WTC11 (cell line): ENCODE data around the gene CS. TPM values are rescaled to one million over a fixed set of nuclear protein-coding genes. Genes with fewer than 3 reads are reported as not detected.

Experiments
- ATAC-seq: fragments of 200-7000 bp; cut with Tn5 transposase; 2 replicates; pipeline ENCODE4 v1.10.0; 2021; ENCODE audit warnings: mild to moderate bottlenecking, moderate library complexity
- CTCF ChIA-PET: fragments of 300-600 bp; sonication (Branson Sonifier 250); formaldehyde crosslinking; loops from one replicate; lab custom pipeline; 2021; ENCODE audit warnings: antibody characterized with exemption; lab: Charles Lee
- POLR2A ChIA-PET: fragments of 350-600 bp; sonication (Branson Sonifier 250); formaldehyde crosslinking; loops from one replicate; lab custom pipeline; 2021; ENCODE audit warnings: antibody characterized with exemption; lab: Charles Lee
- DNase-seq: peaks from one replicate; pipeline ENCODE4 v3.0.0; 2021; ENCODE audit warnings: low spot score
- H3K27ac Mint-ChIP-seq: 2 replicates; pipeline ENCODE4 v1.8.0; 2021; ENCODE audit warnings: mixed read lengths
- H3K27me3 Mint-ChIP-seq: 2 replicates; pipeline ENCODE4 v1.8.0; 2021; ENCODE audit warnings: low read depth, mild to moderate bottlenecking, moderate library complexity, mixed read lengths
- H3K36me3 Mint-ChIP-seq: 2 replicates; pipeline ENCODE4 v1.8.0; 2021; ENCODE audit warnings: mixed read lengths
- H3K4me1 Mint-ChIP-seq: 2 replicates; pipeline ENCODE4 v1.8.0; 2022; ENCODE audit warnings: mixed read lengths
- H3K4me3 Mint-ChIP-seq: 2 replicates; pipeline ENCODE4 v1.8.0; 2021; ENCODE audit warnings: mild to moderate bottlenecking, moderate library complexity, mixed read lengths
- H3K9me3 Mint-ChIP-seq: 2 replicates; pipeline ENCODE4 v1.8.0; 2021; ENCODE audit warnings: mixed read lengths
- ATF1 ChIP-seq: sonication (generic); formaldehyde crosslinking; IDR thresholded peaks from 2 replicates; pipeline ENCODE4 v1.8.1; 2023; ENCODE audit warnings: mild to moderate bottlenecking, moderate library complexity, missing genetic modification reagents
- FOXJ3 ChIP-seq: sonication (generic); formaldehyde crosslinking; IDR thresholded peaks from 2 replicates; pipeline ENCODE4 v1.9.0; 2021; ENCODE audit warnings: missing genetic modification reagents, mild to moderate bottlenecking, borderline replicate concordance
- GABPB1 ChIP-seq: sonication (generic); formaldehyde crosslinking; IDR thresholded peaks from 2 replicates; pipeline ENCODE4 v1.8.1; 2023; ENCODE audit warnings: mild to moderate bottlenecking, missing genetic modification reagents
- IRF2 ChIP-seq: sonication (generic); formaldehyde crosslinking; IDR thresholded peaks from 2 replicates; pipeline ENCODE4 v1.8.0; 2022; ENCODE audit warnings: low read depth, missing genetic modification reagents, borderline replicate concordance
- MYBL2 ChIP-seq: sonication (generic); formaldehyde crosslinking; IDR thresholded peaks from 2 replicates; pipeline ENCODE4 v1.8.1; 2023; ENCODE audit warnings: mild to moderate bottlenecking, moderate library complexity, missing genetic modification reagents
- NFE2L1 ChIP-seq: sonication (generic); formaldehyde crosslinking; IDR thresholded peaks from 2 replicates; pipeline ENCODE4 v1.8.1; 2023; ENCODE audit warnings: missing genetic modification reagents
- NR2C2 ChIP-seq: sonication (generic); formaldehyde crosslinking; IDR thresholded peaks from 2 replicates; pipeline ENCODE4 v1.8.0; 2022; ENCODE audit warnings: mild to moderate bottlenecking, missing genetic modification reagents
- RELA ChIP-seq: sonication (generic); formaldehyde crosslinking; IDR thresholded peaks from 2 replicates; pipeline ENCODE4 v1.8.1; 2022; ENCODE audit warnings: missing genetic modification reagents, mild to moderate bottlenecking, borderline replicate concordance
- ZNF138 ChIP-seq: sonication (generic); formaldehyde crosslinking; conservative IDR thresholded peaks from 2 replicates; pipeline ENCODE4 v1.8.1; 2022; ENCODE audit warnings: mild to moderate bottlenecking, moderate library complexity, missing genetic modification reagents
- ZNF423 ChIP-seq: fragments of 250-450 bp; sonication (Bioruptor Pico); IDR thresholded peaks from 2 replicates; pipeline ENCODE4 v2.1.2; 2022; ENCODE audit warnings: mild to moderate bottlenecking, moderate library complexity
- ZNF671 ChIP-seq: fragments of 250-450 bp; sonication (Bioruptor Pico); IDR thresholded peaks from 2 replicates; pipeline ENCODE4 v1.8.0; 2021; ENCODE audit warnings: mild to moderate bottlenecking
- total RNA-seq: library from RNA; stranded (reverse); gene quantifications from 3 replicates; pipeline ENCODE4 v1.2.3, GENCODE V29; 2021
- TF ChIP-seq, protein P1 (sequence below): sonication (generic); formaldehyde crosslinking; IDR thresholded peaks from 2 replicates; pipeline ENCODE4 v1.8.0; 2023; ENCODE audit warnings: missing genetic modification reagents
- TF ChIP-seq, protein P2 (sequence below): sonication (generic); formaldehyde crosslinking; IDR thresholded peaks from 2 replicates; pipeline ENCODE4 v1.8.1; 2023; ENCODE audit warnings: mild to moderate bottlenecking, missing genetic modification reagents
- TF ChIP-seq, protein P3 (sequence below): sonication (generic); formaldehyde crosslinking; IDR thresholded peaks from 2 replicates; pipeline ENCODE4 v1.8.0; 2023; ENCODE audit warnings: missing genetic modification reagents, mild to moderate bottlenecking, borderline replicate concordance
- TF ChIP-seq, protein P4 (sequence below): fragments of 200-600 bp; IDR thresholded peaks from 2 replicates; pipeline ENCODE4 v1.8.0; 2022; ENCODE audit warnings: antibody characterized with exemption
- TF ChIP-seq, protein P5 (sequence below): sonication (generic); formaldehyde crosslinking; IDR thresholded peaks from 2 replicates; pipeline ENCODE4 v1.8.0; 2022; ENCODE audit warnings: mild to moderate bottlenecking, missing genetic modification reagents
- TF ChIP-seq, protein P6 (sequence below): sonication (generic); formaldehyde crosslinking; IDR thresholded peaks from 2 replicates; pipeline ENCODE4 v1.8.0; 2023; ENCODE audit warnings: mild to moderate bottlenecking, missing genetic modification reagents
- TF ChIP-seq, protein P7 (sequence below): sonication (generic); formaldehyde crosslinking; conservative IDR thresholded peaks from 2 replicates; pipeline ENCODE4 v1.8.1; 2023; ENCODE audit warnings: mild to moderate bottlenecking, low read depth, missing genetic modification reagents, moderate library complexity
- TF ChIP-seq, protein P8 (sequence below): sonication (generic); formaldehyde crosslinking; IDR thresholded peaks from 2 replicates; pipeline ENCODE4 v1.8.1; 2022; ENCODE audit warnings: low read depth, mild to moderate bottlenecking, moderate library complexity, missing genetic modification reagents, borderline replicate concordance

Gene CS
- total RNA-seq, 1 experiment from 2014 or later, result 275 TPM

DNA sequence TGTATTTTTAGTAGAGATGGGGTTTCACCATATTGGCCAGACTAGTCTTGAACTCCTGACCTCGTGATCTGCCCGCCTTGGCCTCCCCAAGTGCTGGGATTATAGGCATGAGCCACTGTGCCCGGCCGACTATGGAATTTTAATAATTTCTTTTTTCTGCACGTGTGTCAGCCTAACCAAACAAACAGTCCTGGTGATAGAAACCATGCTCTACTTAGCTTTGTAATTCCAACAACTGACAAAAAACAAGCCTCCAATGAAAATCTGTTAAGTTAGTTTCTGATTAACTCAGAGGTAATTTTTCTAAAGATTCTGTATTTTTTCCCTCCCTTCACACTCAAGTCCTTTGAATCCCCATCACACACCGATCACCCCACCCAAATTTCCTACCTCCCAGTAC, 18.1 kb downstream of the CS start:
- Mint-ChIP-seq H3K9me3 (no peaks in the 10 kb centered on the region), H3K27me3 (no peaks in the 10 kb centered on the region), H3K4me1 (peaks cover 9% of the 10 kb centered on the region), H3K27ac (peak overlapping the region; percentile 73), H3K36me3 (peaks cover 54% of the 10 kb centered on the region), H3K4me3 (no peak overlapping the region)
- CTCF ChIA-PET, result no interaction called here
- POLR2A ChIA-PET, result no interaction called here
- no peak for ATAC-seq
- DNase-seq, result no peak
- TF ChIP-seq NFE2L1 (no peak), MYBL2 (no peak), ZNF423 (no peak), ZNF671 (CRISPR knock-in tag) (no peak), ZNF138 (CRISPR knock-in tag) (no peak), RELA (no peak)
- TF ChIP-seq, protein P1, sequence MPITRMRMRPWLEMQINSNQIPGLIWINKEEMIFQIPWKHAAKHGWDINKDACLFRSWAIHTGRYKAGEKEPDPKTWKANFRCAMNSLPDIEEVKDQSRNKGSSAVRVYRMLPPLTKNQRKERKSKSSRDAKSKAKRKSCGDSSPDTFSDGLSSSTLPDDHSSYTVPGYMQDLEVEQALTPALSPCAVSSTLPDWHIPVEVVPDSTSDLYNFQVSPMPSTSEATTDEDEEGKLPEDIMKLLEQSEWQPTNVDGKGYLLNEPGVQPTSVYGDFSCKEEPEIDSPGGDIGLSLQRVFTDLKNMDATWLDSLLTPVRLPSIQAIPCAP (CRISPR knock-in tag), result no peak
- TF ChIP-seq, protein P2, sequence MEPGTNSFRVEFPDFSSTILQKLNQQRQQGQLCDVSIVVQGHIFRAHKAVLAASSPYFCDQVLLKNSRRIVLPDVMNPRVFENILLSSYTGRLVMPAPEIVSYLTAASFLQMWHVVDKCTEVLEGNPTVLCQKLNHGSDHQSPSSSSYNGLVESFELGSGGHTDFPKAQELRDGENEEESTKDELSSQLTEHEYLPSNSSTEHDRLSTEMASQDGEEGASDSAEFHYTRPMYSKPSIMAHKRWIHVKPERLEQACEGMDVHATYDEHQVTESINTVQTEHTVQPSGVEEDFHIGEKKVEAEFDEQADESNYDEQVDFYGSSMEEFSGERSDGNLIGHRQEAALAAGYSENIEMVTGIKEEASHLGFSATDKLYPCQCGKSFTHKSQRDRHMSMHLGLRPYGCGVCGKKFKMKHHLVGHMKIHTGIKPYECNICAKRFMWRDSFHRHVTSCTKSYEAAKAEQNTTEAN (CRISPR knock-in tag), result no peak
- TF ChIP-seq, protein P3, sequence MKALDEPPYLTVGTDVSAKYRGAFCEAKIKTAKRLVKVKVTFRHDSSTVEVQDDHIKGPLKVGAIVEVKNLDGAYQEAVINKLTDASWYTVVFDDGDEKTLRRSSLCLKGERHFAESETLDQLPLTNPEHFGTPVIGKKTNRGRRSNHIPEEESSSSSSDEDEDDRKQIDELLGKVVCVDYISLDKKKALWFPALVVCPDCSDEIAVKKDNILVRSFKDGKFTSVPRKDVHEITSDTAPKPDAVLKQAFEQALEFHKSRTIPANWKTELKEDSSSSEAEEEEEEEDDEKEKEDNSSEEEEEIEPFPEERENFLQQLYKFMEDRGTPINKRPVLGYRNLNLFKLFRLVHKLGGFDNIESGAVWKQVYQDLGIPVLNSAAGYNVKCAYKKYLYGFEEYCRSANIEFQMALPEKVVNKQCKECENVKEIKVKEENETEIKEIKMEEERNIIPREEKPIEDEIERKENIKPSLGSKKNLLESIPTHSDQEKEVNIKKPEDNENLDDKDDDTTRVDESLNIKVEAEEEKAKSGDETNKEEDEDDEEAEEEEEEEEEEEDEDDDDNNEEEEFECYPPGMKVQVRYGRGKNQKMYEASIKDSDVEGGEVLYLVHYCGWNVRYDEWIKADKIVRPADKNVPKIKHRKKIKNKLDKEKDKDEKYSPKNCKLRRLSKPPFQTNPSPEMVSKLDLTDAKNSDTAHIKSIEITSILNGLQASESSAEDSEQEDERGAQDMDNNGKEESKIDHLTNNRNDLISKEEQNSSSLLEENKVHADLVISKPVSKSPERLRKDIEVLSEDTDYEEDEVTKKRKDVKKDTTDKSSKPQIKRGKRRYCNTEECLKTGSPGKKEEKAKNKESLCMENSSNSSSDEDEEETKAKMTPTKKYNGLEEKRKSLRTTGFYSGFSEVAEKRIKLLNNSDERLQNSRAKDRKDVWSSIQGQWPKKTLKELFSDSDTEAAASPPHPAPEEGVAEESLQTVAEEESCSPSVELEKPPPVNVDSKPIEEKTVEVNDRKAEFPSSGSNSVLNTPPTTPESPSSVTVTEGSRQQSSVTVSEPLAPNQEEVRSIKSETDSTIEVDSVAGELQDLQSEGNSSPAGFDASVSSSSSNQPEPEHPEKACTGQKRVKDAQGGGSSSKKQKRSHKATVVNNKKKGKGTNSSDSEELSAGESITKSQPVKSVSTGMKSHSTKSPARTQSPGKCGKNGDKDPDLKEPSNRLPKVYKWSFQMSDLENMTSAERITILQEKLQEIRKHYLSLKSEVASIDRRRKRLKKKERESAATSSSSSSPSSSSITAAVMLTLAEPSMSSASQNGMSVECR (CRISPR knock-in tag), result no peak

DNA sequence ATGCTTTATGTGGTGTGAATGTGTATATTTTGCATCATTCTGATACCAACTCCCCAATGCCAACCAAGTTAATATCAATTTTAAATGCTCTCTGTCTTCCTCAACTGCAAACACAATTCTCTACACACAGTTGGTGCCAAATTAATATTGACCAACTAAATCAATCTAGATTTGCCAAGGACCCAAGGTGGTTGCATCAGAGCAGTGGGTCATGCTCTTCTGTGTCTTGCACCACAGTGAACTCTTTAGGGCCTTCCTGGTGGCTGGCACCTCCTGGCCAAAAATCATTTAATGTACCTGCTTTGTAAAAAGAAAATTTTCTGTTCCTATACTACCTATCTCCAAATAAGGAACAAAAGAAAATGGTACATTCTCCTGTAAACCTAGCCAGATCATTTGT, 19.3 kb downstream of the CS start:
- Mint-ChIP-seq H3K4me3 (no peak overlapping the region), H3K4me1 (peaks cover under 1% of the 10 kb centered on the region; the same call in 1 of the 2 replicates), H3K9me3 (no peaks in the 10 kb centered on the region), H3K27me3 (no peaks in the 10 kb centered on the region), H3K36me3 (peaks cover 59% of the 10 kb centered on the region), H3K27ac (no peak overlapping the region)
- DNase-seq (no peak), ATAC-seq (no peak)
- ChIA-PET POLR2A (no interaction called here), CTCF (no interaction called here)
- TF ChIP-seq, protein P4, sequence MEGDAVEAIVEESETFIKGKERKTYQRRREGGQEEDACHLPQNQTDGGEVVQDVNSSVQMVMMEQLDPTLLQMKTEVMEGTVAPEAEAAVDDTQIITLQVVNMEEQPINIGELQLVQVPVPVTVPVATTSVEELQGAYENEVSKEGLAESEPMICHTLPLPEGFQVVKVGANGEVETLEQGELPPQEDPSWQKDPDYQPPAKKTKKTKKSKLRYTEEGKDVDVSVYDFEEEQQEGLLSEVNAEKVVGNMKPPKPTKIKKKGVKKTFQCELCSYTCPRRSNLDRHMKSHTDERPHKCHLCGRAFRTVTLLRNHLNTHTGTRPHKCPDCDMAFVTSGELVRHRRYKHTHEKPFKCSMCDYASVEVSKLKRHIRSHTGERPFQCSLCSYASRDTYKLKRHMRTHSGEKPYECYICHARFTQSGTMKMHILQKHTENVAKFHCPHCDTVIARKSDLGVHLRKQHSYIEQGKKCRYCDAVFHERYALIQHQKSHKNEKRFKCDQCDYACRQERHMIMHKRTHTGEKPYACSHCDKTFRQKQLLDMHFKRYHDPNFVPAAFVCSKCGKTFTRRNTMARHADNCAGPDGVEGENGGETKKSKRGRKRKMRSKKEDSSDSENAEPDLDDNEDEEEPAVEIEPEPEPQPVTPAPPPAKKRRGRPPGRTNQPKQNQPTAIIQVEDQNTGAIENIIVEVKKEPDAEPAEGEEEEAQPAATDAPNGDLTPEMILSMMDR, result no peak
- TF ChIP-seq, protein P5, sequence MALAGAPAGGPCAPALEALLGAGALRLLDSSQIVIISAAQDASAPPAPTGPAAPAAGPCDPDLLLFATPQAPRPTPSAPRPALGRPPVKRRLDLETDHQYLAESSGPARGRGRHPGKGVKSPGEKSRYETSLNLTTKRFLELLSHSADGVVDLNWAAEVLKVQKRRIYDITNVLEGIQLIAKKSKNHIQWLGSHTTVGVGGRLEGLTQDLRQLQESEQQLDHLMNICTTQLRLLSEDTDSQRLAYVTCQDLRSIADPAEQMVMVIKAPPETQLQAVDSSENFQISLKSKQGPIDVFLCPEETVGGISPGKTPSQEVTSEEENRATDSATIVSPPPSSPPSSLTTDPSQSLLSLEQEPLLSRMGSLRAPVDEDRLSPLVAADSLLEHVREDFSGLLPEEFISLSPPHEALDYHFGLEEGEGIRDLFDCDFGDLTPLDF, result no peak
- TF ChIP-seq, protein P6, sequence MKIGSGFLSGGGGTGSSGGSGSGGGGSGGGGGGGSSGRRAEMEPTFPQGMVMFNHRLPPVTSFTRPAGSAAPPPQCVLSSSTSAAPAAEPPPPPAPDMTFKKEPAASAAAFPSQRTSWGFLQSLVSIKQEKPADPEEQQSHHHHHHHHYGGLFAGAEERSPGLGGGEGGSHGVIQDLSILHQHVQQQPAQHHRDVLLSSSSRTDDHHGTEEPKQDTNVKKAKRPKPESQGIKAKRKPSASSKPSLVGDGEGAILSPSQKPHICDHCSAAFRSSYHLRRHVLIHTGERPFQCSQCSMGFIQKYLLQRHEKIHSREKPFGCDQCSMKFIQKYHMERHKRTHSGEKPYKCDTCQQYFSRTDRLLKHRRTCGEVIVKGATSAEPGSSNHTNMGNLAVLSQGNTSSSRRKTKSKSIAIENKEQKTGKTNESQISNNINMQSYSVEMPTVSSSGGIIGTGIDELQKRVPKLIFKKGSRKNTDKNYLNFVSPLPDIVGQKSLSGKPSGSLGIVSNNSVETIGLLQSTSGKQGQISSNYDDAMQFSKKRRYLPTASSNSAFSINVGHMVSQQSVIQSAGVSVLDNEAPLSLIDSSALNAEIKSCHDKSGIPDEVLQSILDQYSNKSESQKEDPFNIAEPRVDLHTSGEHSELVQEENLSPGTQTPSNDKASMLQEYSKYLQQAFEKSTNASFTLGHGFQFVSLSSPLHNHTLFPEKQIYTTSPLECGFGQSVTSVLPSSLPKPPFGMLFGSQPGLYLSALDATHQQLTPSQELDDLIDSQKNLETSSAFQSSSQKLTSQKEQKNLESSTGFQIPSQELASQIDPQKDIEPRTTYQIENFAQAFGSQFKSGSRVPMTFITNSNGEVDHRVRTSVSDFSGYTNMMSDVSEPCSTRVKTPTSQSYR (CRISPR knock-in tag), result no peak
- TF ChIP-seq NR2C2 (CRISPR knock-in tag) (no peak), FOXJ3 (CRISPR knock-in tag) (no peak), ATF1 (CRISPR knock-in tag) (no peak), ZNF423 (no peak), RELA (no peak), IRF2 (CRISPR knock-in tag) (no peak), GABPB1 (no peak), NFE2L1 (no peak)
- TF ChIP-seq, protein P7, sequence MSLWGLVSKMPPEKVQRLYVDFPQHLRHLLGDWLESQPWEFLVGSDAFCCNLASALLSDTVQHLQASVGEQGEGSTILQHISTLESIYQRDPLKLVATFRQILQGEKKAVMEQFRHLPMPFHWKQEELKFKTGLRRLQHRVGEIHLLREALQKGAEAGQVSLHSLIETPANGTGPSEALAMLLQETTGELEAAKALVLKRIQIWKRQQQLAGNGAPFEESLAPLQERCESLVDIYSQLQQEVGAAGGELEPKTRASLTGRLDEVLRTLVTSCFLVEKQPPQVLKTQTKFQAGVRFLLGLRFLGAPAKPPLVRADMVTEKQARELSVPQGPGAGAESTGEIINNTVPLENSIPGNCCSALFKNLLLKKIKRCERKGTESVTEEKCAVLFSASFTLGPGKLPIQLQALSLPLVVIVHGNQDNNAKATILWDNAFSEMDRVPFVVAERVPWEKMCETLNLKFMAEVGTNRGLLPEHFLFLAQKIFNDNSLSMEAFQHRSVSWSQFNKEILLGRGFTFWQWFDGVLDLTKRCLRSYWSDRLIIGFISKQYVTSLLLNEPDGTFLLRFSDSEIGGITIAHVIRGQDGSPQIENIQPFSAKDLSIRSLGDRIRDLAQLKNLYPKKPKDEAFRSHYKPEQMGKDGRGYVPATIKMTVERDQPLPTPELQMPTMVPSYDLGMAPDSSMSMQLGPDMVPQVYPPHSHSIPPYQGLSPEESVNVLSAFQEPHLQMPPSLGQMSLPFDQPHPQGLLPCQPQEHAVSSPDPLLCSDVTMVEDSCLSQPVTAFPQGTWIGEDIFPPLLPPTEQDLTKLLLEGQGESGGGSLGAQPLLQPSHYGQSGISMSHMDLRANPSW (CRISPR knock-in tag), result no peak
- TF ChIP-seq, protein P8, sequence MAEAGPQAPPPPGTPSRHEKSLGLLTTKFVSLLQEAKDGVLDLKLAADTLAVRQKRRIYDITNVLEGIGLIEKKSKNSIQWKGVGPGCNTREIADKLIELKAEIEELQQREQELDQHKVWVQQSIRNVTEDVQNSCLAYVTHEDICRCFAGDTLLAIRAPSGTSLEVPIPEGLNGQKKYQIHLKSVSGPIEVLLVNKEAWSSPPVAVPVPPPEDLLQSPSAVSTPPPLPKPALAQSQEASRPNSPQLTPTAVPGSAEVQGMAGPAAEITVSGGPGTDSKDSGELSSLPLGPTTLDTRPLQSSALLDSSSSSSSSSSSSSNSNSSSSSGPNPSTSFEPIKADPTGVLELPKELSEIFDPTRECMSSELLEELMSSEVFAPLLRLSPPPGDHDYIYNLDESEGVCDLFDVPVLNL, result no peak
